ENCODE results near the gene IGFBP2.

Gene IGFBP2

DNA sequence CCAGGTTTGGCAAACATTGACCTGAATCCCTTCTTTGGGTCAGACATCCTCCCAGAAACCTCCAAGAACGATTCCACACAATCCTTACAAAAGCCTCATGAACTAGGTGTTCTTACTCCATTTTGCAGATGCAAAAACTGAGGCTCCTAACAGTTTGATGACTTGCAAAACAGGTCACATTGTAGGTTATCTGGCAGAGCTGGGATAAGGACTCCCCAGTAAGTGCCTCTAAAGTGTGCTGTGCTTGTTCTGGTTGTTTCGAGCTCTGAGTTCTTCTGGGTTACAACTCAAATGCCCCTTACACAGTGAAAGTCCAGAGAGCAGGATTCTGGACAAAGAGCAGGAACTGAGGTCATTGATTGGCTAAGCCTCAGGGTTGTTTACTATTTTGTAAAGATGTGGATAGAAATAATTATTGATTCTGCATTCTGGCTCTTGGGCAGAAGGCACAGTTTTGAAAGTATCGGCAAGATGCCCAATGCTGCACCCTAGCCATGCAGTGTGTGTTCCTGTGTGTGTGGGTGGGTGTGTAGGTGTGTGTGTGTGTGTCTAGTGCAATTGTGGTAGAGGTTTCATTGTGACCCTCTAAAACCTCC lies 17.0 kb upstream of the IGFBP2 start:
- no peak for DNase-seq

- no peak for DNase-seq
These were observed 15.9 kb upstream of the IGFBP2 start for GRCh38 chr2:216617159-216617815.

- peak in 1 of 2 experiments; percentile 39 for DNase-seq
These were observed 14.4 kb upstream of the IGFBP2 start for GRCh38 chr2:216618785-216619184.

DNA sequence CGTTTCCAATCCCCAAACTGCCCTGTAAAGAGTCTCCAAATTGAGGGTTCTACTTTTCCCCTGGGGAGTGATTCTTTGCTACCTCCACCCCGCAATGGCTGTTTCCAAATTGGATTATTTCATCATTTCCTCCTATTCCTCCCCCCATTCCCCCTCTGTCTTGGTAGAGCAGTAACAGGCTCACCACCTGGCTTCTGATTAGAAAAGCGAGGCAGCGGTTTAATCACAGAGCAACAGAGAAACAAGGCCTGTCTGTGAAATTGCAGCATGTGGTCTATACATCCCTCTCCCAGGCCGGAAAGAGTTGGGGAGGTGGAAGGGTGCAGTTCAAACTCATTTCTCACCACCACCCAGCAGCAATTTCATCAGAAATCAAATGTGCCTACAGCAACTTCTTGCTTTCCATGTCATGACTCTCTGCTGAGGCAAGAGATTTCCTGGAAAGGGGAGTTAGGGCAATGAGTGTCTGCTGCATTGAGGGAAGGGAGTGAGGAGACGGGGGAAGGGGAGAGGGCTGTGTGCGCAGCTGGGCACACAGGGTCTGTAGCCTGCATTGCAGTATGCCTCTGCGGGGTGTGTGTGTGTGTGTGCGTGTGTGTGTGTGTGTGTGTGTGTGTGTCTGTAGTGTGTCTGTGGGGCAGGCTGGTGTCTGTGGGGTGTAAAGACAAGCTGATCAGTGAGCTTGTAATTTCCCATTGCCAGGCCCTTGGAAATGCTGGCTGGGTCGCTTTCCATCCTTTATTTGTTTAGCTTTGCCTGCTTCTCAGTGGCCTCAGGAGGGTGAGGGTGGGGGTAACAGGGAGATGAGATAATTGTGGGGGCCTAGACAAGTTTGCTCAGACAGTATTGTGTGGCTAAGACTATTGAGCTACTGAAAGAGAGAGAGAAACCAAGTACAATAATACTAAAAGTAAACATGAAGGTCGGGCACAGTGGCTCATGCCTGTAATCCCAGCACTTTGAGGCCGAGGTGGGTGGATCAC lies 13.5 kb upstream of the IGFBP2 start:
- DNase-seq, result peak; percentile 89 to 95

GRCh38 chr2:216620786-216621185 lies 12.4 kb upstream of the IGFBP2 start:
- DNase-seq, result peak in 1 of 2 experiments; percentile 25

- DNase-seq, result peak; percentile 63 to 89
These were observed 11.9 kb upstream of the IGFBP2 start for GRCh38 chr2:216621292-216621691.

DNA sequence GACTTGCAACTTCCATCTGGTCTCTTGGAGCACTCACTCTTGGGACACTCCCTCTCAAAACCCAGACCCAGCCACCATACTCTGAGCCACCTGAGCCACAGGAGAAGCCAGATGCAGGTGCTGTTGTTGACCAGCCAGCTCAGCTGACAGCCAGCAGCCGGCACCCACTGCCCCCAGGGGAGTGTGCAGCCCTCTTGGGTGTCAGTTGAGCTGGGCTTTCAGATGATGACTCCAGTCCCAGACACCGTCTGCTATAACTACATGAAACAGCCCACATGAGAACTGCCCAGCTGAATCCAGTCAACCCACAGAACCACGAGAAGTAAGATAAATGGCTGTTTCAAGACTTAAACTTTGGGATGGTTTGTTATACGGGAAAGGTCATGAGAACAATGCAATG lies 10.7 kb upstream of the IGFBP2 start:
- peak in 1 of 2 experiments; percentile 45 for DNase-seq

GRCh38 chr2:216624251-216624650 lies 9.0 kb upstream of the IGFBP2 start:
- DNase-seq, result no peak

GRCh38 chr2:216626168-216626874 lies 6.9 kb upstream of the IGFBP2 start:
- no peak for DNase-seq

GRCh38 chr2:216626875-216627245 lies 6.4 kb upstream of the IGFBP2 start:
- no peak for DNase-seq

DNA sequence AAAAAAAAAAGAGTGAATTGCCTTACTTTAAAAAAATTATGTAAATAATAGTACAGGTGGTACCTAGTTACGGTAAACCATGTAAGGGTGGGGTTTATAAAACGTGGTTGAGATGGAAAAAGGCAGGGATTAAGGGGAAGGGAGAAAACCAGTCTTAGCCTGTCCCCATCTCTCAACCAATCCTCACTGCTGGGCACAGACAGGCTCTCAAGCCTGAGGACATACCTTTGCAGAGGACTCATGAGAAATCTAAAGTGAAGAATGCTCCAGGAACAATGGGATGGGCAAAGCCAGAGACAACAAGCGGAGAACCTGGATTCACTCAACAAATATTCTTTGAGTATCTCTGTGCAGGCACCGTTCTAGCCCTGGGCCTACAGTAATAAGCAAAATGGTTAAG lies 3.4 kb upstream of the IGFBP2 start:
- no peak for DNase-seq

GRCh38 chr2:216632346-216632951 lies 771 bp upstream of the IGFBP2 start:
- no peak for DNase-seq

- DNase-seq, result peak; percentile 16 to 44
These were observed 573 bp downstream of the IGFBP2 start for GRCh38 chr2:216633616-216634369.

DNA sequence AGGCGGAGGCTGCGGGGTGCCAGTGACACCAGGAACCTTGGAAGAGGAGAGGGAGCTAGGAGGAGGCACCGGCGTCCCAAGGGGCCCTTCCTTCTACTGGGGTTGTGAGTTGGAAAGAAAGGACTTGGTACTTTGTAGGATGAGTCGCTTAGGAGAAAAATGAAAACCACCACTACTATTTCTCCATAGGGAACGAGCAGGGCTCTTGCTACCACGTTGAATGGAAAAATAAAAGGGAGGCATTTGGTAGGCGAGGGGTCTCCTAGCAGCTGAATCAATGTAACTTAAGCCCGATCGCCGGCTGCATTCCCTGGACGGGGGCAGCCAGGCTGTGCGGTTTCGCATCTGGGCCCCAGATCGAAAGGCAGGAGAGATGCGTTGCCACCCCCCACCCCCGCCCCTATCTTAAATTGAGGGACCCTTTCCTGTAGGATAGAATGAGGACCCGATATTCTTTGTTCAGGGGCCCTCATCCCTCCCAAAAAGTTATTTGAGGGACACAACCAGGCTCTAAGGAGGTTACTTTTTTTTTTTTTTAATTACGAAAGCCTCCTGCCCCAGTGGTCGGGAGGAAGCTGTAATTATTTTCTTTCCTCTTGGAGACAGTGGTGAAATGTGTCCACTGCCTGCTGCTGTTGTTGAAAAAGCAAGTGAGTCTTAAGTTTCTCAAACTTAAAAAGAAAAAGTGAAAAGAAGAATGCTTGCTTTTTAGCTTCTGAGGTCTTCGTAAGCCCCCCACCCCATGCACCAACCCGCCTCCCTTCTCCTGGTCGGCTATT lies 1.3 kb downstream of the IGFBP2 start:
- DNase-seq, result peak; percentile 20 to 37

DNA sequence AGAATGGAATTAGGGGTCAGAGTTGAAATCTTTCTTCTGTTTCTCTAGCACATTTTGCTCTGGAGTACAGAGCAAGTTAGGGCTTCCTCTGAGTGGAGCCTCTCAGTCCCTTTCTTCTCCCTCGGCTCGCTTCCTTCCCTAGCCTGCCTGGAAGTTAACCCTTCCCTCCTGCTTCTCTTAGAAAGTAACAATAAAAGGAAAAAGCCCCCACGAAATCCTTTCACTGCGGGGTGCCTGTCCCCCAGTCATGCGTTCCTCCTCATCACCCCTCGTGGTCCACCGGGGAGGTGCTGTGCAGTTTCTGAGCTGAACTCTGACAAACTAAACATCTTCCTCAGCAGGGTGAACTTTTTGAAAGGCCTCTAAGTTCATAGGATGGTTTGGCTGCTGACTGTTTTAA lies 2.0 kb downstream of the IGFBP2 start:
- DNase-seq, result no peak

DNA sequence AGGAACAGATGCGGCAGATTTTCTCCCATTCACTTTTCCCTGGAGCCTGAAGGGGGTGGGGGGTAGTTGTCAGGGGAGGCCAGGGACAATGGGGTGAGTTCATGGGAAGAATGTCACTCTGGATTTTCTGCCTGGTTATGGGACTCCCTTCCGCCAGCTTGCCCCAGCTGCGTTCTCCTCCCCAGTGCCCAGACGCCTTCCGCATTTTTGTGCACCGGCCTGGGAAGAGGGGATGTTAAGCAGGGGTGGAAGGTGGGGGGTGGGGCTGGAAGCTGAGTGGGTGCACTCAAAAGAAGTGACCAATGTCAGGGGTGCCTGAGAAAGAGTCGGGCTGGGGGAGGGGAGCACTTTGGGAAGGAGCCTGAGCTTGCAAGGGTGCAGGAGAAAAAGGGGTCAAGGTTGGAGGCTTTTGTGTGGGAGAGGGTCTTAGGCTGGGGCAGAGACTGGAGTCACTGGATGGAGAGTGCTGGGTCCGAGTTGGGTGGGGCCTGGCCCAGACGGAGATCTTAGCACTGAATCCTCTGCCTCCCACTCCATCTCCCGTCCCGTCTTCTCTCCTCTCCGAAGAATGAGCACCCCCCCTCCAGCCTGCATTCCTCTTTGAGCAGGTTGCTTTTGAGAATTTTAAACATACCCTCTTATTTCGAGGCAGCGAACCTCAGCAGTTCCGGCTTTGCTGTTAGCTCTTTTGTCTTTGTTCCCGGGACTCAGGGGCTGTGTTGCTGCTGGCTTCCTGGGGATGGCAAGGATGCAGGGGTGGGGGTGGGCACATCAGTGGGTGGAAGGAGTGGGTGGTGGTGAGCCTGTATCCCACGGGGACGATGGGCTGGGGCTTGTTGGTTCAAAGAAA lies 2.7 kb downstream of the IGFBP2 start:
- no peak for DNase-seq

DNA sequence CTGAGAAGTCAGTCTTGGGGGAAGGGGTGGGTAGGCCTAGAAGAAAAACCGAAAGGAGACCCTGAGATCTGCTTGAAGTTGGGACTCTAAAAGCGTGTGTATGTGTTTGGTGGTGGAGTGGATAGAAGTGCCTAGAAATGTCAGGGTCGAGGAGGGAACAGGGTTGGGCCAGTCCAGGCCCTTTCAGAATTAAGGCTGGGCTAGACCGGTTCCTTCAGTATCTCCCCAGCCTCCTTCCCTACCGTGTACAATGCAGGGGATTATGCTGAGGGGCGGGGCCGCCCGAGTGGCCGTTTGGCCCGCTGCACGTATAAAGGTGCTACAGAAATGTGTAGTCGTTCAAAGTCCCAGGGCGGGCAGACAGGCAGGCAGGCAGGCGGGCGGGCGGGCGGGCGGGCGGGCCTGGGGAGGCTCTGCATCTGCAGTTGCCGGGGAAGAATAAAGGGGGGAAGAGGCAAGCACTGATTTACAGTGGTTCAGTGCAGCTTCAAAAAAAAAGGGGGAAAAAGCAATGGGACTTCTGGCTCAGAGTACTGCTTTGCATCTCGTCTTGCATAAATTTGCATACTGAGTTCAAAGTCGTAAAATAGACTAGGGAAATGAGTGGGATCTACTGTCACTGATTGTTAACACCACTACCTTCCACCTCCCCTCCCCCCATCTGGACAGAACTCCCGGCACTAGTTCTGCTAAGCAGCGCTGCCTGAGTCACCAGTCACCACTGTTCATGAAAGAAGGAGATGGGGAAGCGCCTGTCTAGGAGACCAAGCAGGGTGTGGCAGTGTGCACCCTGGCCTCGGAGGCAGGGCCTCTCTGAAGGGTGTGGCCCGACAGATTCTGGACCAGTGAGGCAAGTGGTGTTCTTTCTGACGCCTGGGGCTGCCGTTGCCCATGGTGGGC lies 3.6 kb downstream of the IGFBP2 start:
- peak in 1 of 2 experiments; percentile 41 for DNase-seq

- DNase-seq, result no peak
These were observed 4.3 kb downstream of the IGFBP2 start for GRCh38 chr2:216637472-216637871.
